HG03139 (cell line): Measurements from ENCODE around the gene GYPC.

Experiments
- ATAC-seq: cut with Tn5 transposase; IDR thresholded peaks from one replicate; pipeline ENCODE4 v1.9.1; 2021; ENCODE audit not compliant: unreplicated experiment

Gene GYPC

GRCh38 chr2:126649101-126649500 lies 6.9 kb upstream of the GYPC start:
- no peak for ATAC-seq

GRCh38 chr2:126650994-126651393 lies 5.0 kb upstream of the GYPC start:
- no peak for ATAC-seq

- ATAC-seq = no peak
Measured at GRCh38 chr2:126652323-126652891, 3.6 kb upstream of the GYPC start.

DNA sequence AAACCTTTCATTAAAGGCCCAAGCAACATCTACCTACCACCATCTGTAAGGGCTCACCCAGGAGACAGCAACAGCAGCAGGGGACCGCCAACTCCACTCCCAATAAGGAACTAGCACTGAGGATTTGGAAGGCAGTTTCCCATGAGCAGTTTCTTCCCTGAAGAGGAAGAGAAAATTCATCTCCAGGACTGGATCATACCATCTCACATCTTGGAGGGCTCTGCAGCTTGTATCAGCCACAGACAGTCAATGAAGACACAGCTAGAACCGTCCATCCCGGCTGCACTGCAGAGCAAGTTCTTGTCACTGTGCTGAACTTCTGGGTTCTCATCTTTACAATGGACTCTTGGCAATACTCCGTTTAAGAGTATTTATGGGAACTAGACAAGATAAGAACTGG lies 2.8 kb upstream of the GYPC start:
- ATAC-seq = no peak

DNA sequence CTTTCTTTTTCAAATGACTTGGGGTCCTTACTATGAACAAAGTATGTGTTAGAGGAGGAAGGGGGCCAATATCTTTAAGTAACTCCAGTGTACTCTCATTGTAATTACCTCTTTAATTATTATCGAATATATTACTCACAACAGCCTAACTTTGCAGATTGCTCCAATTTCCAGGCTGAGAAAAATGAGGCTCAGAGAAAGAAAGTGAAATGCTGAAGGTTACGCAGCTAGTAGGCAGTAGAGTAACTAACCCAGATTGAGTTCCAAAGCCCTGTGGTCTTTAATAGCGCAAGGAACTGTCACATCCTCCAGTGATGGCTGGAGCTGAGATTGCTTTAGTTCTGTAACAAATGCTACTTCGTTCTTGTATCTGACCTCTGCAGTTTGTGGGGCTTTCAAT lies 2.2 kb upstream of the GYPC start:
- ATAC-seq = no peak

GRCh38 chr2:126655051-126655450 lies 907 bp upstream of the GYPC start:
- ATAC-seq = no peak

DNA sequence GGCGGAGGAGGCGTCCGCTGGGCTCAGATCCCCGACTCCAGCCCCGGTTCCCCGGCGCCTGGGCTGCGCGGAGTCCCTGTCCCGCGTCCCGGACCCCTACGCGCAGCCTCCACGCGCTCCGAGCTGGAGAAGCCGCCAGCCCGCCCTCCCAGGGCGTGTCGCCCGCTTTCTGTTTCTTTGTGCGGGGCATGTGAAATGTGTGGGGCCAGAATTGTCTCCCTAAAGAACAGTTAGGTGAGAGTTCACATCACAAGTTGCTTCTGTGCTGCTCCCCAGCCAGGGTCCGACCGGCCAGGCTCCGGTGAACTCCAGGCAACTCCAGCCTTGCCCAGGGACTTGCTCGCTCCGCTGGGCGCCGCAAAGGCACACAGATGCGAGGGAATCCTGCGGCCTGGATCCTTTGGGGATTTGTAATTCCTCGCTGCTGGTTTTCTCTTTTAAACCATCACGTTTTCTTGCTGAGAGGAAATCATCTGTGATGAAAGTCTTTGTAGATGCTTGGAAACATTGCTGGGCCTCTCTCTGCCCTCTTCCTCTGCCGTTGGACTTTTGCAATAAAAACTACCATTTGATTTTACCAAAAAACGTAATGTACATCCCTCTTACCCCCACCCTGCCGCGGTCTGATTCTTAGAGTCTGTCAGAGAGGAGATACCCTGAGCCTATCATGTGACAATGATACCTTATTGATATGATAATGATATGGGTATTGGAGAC lies 631 bp downstream of the GYPC start:
- ATAC-seq = peak; percentile 23

- ATAC-seq = no peak
Measured at GRCh38 chr2:126657148-126657635, 1.2 kb downstream of the GYPC start.

- peak; percentile 67 for ATAC-seq
Measured at GRCh38 chr2:126657636-126658318, 1.8 kb downstream of the GYPC start.

- ATAC-seq = no peak
Measured at GRCh38 chr2:126658319-126658904, 2.5 kb downstream of the GYPC start.

DNA sequence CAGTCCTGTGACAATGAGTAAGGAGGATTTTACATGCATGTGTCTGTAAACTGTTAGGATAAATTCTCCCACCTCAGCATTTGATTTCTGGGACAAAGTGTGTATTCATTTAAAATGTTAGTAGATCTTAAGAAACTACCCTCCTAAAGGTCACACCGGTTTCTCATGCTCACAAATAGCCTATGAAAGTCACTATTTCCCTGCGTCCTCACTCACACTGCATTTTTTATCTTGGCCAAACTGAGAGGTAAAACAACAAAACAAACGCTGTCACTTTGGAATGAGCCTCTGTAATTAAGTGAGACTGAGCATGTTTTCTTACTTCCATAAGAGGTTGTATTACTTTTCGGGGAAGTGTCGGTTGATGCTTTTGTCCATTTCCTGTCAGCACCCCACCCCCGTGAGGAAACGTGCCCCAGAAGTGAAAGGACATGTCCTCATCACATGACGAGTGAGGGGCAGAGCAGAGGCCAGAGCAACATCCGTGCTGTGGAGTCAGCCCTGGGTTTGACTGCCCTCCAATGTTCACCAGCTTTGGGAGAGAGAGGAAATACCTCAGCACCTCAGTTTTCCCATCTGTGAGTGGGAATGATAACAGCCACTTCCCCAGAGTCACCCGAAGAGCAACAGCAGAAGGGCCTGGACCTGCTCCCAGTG lies 3.1 kb downstream of the GYPC start:
- peak; percentile 43 for ATAC-seq

DNA sequence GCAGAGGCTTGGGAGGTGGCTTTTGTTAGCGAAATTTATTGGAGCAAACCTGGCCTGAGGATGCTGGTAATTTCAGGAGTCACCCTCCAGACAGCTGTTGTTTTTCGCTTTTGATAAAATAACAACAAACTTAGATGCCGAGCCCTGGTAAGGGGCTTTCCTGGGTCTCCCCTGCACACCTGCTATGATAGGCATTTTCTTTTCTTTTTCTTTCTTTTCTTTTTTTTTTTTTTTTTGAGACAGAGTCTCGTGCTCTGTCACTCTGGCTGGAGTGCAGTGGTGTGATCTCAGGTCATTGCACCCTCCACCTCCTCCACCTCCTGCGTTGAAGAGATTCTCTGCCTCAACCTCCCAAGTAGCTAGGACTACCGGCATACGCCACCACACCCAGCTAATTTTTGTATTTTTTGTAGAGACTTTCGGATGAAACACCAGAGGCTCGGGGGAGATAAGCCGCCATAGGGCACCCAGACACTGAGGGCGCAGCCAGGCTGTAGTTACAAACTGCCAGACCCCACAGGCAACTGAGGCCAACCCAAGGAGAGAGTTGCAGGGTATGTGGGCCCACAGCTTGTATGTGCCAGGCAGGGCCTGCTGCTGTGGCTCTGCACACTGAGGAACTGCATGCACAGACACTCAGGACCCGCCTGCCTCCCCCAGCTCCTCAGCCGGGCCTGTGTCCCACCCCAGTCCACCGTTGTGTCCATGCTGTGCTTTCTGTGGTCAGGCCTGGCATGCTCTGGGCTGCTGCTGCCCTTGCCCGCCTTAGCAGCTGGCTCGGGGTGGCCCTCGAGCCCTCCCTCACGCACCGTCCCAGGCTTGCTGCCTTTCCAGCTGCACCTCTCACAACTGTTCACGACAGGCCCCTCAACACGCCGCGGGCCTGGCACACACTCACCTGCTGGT lies 3.9 kb downstream of the GYPC start:
- no peak for ATAC-seq

DNA sequence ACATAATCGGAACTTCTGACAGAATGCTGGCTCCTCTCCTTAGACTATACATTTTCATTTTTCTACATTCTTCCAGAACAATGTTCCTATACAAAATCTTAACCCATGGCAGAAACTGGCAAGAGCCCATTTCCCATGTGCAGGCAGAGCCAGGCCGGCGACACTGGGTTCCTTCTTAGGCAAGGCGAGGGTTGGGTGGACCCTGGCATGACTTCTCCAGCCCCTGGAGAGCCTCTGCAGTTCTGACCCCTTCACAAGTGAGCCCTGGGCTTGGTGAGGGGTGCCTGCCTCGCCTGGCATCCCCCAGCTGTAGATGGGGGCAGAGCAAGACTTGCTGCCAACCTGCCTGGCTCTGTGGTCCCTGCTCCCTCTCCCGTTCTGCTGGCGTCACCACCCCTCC lies 5.0 kb downstream of the GYPC start:
- ATAC-seq = no peak

GRCh38 chr2:126661702-126662500 lies 5.9 kb downstream of the GYPC start:
- ATAC-seq = no peak

GRCh38 chr2:126662621-126663020 lies 6.7 kb downstream of the GYPC start:
- ATAC-seq = no peak

GRCh38 chr2:126663184-126663963 lies 7.4 kb downstream of the GYPC start:
- no peak for ATAC-seq

DNA sequence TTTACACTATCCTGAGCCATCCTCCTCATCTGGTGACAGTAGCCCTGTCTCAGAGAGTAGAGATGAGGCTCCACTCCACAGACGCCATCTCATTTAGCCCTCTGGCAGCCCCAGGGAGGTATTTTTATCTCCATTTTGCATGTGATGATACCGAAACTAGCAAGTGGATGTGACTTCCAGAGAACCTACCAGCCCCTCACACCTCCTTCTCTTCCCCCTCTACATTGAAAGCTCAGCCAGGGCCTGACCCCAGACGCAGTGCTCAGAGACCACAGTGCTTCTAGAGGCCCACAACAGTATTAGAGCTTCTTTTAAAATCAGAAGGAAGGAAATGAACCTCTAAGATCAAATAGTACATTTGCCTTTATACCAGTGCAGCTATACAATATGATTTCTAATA lies 8.3 kb downstream of the GYPC start:
- peak; percentile 73 for ATAC-seq

- peak; percentile 29 for ATAC-seq
Measured at GRCh38 chr2:126664639-126665038, 8.7 kb downstream of the GYPC start.

- ATAC-seq = no peak
Measured at GRCh38 chr2:126665483-126665882, 9.5 kb downstream of the GYPC start.
